ENCODE results near the gene LGALS1.

Gene LGALS1

GRCh38 chr22:37708580-37709444 lies 33.4 kb downstream of the LGALS1 start:
- H3K4me2 ChIP-seq (ENCODE audit: low read length): no peak overlapping the region

GRCh38 chr22:37709445-37709765 lies 34.0 kb downstream of the LGALS1 start:
- H3K27me3 ChIP-seq (ENCODE audit: insufficient read depth, low read length): no peaks in the 10 kb centered on the region
- no peaks in the 10 kb centered on the region for H4K20me1 ChIP-seq (ENCODE audit: insufficient read depth, low read length)
- TF ChIP-seq CTCF (IDR thresholded peaks at IDR 0.05; ENCODE audit: low read length) (no peak), EZH2 (IDR thresholded peaks at IDR 0.05; ENCODE audit: borderline replicate concordance, low read length) (no peak)
- H3K4me2 ChIP-seq (ENCODE audit: low read length): no peak overlapping the region
- no peaks in the 10 kb centered on the region for H3F3A ChIP-seq (ENCODE audit: insufficient read depth, low read length)
- H2AFZ ChIP-seq (ENCODE audit: low read length): no peak overlapping the region
- no peaks in the 10 kb centered on the region for H3K36me3 ChIP-seq (ENCODE audit: insufficient read depth, low read length)
- no peaks in the 10 kb centered on the region for H3K9me3 ChIP-seq (ENCODE audit: low read length)
- no peak overlapping the region for H3K9ac ChIP-seq (ENCODE audit: low read length)
- no peak overlapping the region for H3K27ac ChIP-seq (ENCODE audit: low read depth, low read length, poor library complexity, severe bottlenecking)
- H3K4me3 ChIP-seq (ENCODE audit: low read depth, low read length, poor library complexity, severe bottlenecking): no peak overlapping the region
- H3K79me2 ChIP-seq (ENCODE audit: insufficient read depth, low read length): no peaks in the 10 kb centered on the region
- no peaks in the 10 kb centered on the region for H3K9me2 ChIP-seq (ENCODE audit: low read depth, low read length)
- H3K4me1 ChIP-seq (ENCODE audit: insufficient read depth, low read length, severe bottlenecking): peaks cover 21% of the 10 kb centered on the region

More at GRCh38 chr22:37708580-37709444, 33.4 kb downstream of the LGALS1 start:
- H3K9me2 ChIP-seq (ENCODE audit: low read depth, low read length): no peaks in the 10 kb centered on the region
- no peak overlapping the region for H3K9ac ChIP-seq (ENCODE audit: low read length)
- H3K27ac ChIP-seq (ENCODE audit: low read depth, low read length, poor library complexity, severe bottlenecking): no peak overlapping the region
- H3K9me3 ChIP-seq (ENCODE audit: low read length): no peaks in the 10 kb centered on the region
- H4K20me1 ChIP-seq (ENCODE audit: insufficient read depth, low read length): no peaks in the 10 kb centered on the region
- no peak overlapping the region for H3K4me3 ChIP-seq (ENCODE audit: low read depth, low read length, poor library complexity, severe bottlenecking)
- no peaks in the 10 kb centered on the region for H3F3A ChIP-seq (ENCODE audit: insufficient read depth, low read length)
- no peaks in the 10 kb centered on the region for H3K27me3 ChIP-seq (ENCODE audit: insufficient read depth, low read length)
- no peaks in the 10 kb centered on the region for H3K36me3 ChIP-seq (ENCODE audit: insufficient read depth, low read length)
- TF ChIP-seq EZH2 (IDR thresholded peaks at IDR 0.05; ENCODE audit: borderline replicate concordance, low read length) (no peak), CTCF (IDR thresholded peaks at IDR 0.05; ENCODE audit: low read length) (no peak)
- H3K79me2 ChIP-seq (ENCODE audit: insufficient read depth, low read length): no peaks in the 10 kb centered on the region
- H2AFZ ChIP-seq (ENCODE audit: low read length): no peak overlapping the region
- peaks cover 20% of the 10 kb centered on the region for H3K4me1 ChIP-seq (ENCODE audit: insufficient read depth, low read length, severe bottlenecking)

GRCh38 chr22:37710675-37711074 lies 35.2 kb downstream of the LGALS1 start:
- H3K27me3 ChIP-seq (ENCODE audit: insufficient read depth, low read length): no peaks in the 10 kb centered on the region
- H3K4me1 ChIP-seq (ENCODE audit: insufficient read depth, low read length, severe bottlenecking): peaks cover 20% of the 10 kb centered on the region
- H3K79me2 ChIP-seq (ENCODE audit: insufficient read depth, low read length): no peaks in the 10 kb centered on the region
- H3K36me3 ChIP-seq (ENCODE audit: insufficient read depth, low read length): no peaks in the 10 kb centered on the region
- TF ChIP-seq CTCF (IDR thresholded peaks at IDR 0.05; ENCODE audit: low read length) (no peak), EZH2 (IDR thresholded peaks at IDR 0.05; ENCODE audit: borderline replicate concordance, low read length) (no peak)
- no peak overlapping the region for H2AFZ ChIP-seq (ENCODE audit: low read length)
- H3K9me3 ChIP-seq (ENCODE audit: low read length): no peaks in the 10 kb centered on the region
- no peak overlapping the region for H3K4me2 ChIP-seq (ENCODE audit: low read length)
- no peaks in the 10 kb centered on the region for H4K20me1 ChIP-seq (ENCODE audit: insufficient read depth, low read length)
- no peaks in the 10 kb centered on the region for H3F3A ChIP-seq (ENCODE audit: insufficient read depth, low read length)
- no peak overlapping the region for H3K4me3 ChIP-seq (ENCODE audit: low read depth, low read length, poor library complexity, severe bottlenecking)
- no peak overlapping the region for H3K27ac ChIP-seq (ENCODE audit: low read depth, low read length, poor library complexity, severe bottlenecking)
- no peak overlapping the region for H3K9ac ChIP-seq (ENCODE audit: low read length)
- no peaks in the 10 kb centered on the region for H3K9me2 ChIP-seq (ENCODE audit: low read depth, low read length)

Measured in OCI-LY1 (cell line).